GM12874 (cell line): ENCODE measurements around the gene CYP39A1.

Experiments
- CTCF ChIP-seq: IDR thresholded peaks from 2 replicates; pipeline ENCODE4 v1.5.1; 2011; ENCODE audit warnings: low read depth, mild to moderate bottlenecking, control low read depth, low read length, moderate library complexity; ENCODE audit not compliant: insufficient read depth

Gene CYP39A1

DNA sequence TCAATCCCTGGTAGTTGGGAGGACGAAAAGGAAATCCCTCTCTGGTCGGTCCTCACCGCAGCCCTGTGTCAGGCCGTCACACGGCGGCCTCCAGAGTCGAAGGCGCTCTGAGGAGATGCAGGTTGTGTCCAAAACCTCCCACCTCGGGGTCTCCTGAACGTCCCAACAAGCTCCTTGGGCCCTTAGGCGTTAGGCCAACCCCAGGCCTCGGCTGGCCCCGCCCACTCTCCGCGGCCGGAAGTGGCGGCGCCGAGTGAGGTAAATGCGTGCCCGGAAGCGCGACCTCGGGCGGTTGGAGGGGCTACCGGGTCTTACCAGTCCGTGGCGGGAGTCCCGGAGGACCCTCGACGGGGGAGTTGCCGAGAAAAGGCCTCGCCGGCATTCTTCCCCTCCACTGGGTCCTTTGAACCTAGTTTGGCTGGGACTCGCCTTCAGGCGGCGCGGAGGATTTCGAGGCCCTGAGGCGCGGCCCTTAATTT lies 35.0 kb upstream of the CYP39A1 start, which contains the start of gene TDRD6:
TDRD6 (plus strand) TSS at position 267 of the 479 bp plus-strand sequence. CDS start 244 bp downstream, outside the sequence.
- no peak for TF ChIP-seq CTCF

GRCh38 chr6:46684771-46685170 lies 32.2 kb upstream of the CYP39A1 start:
- TF ChIP-seq CTCF: no peak

DNA sequence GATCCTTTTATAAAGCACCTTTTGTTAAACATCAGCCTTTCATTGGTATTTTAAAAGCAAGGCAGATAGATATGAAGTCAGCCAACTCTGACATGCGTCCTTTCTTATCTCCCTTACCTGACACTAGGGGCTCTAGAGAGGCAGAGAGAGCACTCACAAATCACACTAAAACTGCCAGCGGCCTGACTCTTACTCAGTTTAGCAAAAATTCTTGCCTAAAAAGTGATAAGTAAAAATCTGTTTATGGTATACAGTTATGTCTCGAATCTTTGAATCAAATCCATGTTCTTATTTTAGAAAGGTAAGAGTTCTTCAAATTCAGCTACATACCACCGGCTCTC lies 24.7 kb upstream of the CYP39A1 start:
- TF ChIP-seq CTCF: peak; percentile 46; the same call in 1 of the 2 replicates

- no peak for TF ChIP-seq CTCF
Observed at GRCh38 chr6:46676604-46677313, 24.1 kb upstream of the CYP39A1 start.

GRCh38 chr6:46674410-46674809 lies 21.8 kb upstream of the CYP39A1 start:
- TF ChIP-seq CTCF: no peak

GRCh38 chr6:46667377-46667776 lies 14.8 kb upstream of the CYP39A1 start:
- TF ChIP-seq CTCF: no peak

- no peak for TF ChIP-seq CTCF
Observed at GRCh38 chr6:46661483-46661882, 8.9 kb upstream of the CYP39A1 start.
